Ishikawa (cell line): ENCODE measurements around the gene PPM1L.

ENCODE experiments used
- CEBPB ChIP-seq: IDR thresholded peaks from 2 replicates; pipeline ENCODE4 v1.6.1; 2012
- CREB1 ChIP-seq: IDR thresholded peaks from 2 replicates; pipeline ENCODE4 v1.6.1; 2012; ENCODE audit warnings: low read depth
- EGR1 ChIP-seq: IDR thresholded peaks from 2 replicates; pipeline ENCODE4 v1.6.1; 2012
- EP300 ChIP-seq: IDR thresholded peaks from 2 replicates; pipeline ENCODE4 v1.6.1; 2012; ENCODE audit warnings: borderline replicate concordance
- FOXM1 ChIP-seq: IDR thresholded peaks from 2 replicates; pipeline ENCODE4 v1.6.1; 2012; ENCODE audit warnings: low read depth, borderline replicate concordance
- MAX ChIP-seq: IDR thresholded peaks from 2 replicates; pipeline ENCODE4 v1.6.1; 2012
- NFIC ChIP-seq: IDR thresholded peaks from 2 replicates; pipeline ENCODE4 v1.6.1; 2012
- RAD21 ChIP-seq: IDR thresholded peaks from 2 replicates; pipeline ENCODE4 v1.6.1; 2012; ENCODE audit warnings: low read depth
- REST ChIP-seq: IDR thresholded peaks from 2 replicates; pipeline ENCODE4 v1.6.1; 2012; ENCODE audit warnings: low read depth, mild to moderate bottlenecking
- TAF1 ChIP-seq: IDR thresholded peaks from 2 replicates; pipeline ENCODE4 v1.6.1; 2012; ENCODE audit warnings: low read depth, mild to moderate bottlenecking
- TCF12 ChIP-seq: IDR thresholded peaks from 2 replicates; pipeline ENCODE4 v1.6.1; 2012; ENCODE audit warnings: low read depth
- TEAD4 ChIP-seq: IDR thresholded peaks from 2 replicates; pipeline ENCODE4 v1.6.1; 2012
- YY1 ChIP-seq: IDR thresholded peaks from 2 replicates; pipeline ENCODE4 v1.6.1; 2012; ENCODE audit warnings: low read depth
- ZBTB7A ChIP-seq: IDR thresholded peaks from 2 replicates; pipeline ENCODE4 v1.6.1; 2012; ENCODE audit warnings: low read depth
- TF ChIP-seq, protein P1 (sequence below): IDR thresholded peaks from 2 replicates; pipeline ENCODE4 v1.6.1; 2012

Gene PPM1L

DNA sequence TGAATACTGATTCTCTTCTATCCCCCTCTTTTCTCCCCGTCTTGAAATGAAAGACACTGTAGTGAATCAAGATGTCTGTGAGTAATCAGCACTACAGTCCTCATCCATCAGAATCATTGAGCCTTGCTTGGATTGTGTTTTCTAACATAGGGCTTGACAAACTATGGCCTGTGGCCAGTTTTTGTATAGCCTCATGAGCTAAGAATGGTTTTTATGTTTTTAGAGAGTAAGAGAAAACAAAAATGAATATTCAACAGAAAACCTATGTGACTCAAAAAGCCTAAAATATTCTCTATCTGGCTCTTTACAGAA lies 55.2 kb downstream of the PPM1L start:
- TF ChIP-seq TEAD4: no peak
- no peak for TF ChIP-seq CREB1
- no peak for TF ChIP-seq REST
- TF ChIP-seq ZBTB7A: no peak

DNA sequence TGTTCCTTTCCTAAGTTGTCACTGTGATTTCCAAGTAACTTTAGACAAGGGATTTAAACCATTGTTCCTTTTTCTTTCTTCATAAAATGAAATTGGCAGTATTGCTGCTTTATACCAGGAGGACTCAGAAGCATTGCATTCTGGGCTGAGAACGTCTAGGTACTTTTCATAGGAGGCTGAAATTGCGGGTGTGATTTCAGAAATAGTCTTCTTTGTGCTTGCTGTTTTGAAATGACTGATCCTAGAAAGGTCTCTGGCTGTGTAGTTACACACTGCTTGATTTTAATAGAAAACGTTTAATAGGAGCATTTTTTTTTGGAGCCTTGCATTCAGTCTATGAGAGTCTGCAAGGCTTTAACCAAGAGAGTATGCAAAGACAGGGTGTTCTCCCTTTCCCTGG lies 56.3 kb downstream of the PPM1L start:
- no peak for TF ChIP-seq CREB1
- no peak for TF ChIP-seq CEBPB
- TF ChIP-seq YY1: no peak
- TF ChIP-seq TCF12: no peak
- TF ChIP-seq NFIC: no peak
- TF ChIP-seq EGR1: no peak
- no peak for TF ChIP-seq RAD21
- TF ChIP-seq, protein P1, sequence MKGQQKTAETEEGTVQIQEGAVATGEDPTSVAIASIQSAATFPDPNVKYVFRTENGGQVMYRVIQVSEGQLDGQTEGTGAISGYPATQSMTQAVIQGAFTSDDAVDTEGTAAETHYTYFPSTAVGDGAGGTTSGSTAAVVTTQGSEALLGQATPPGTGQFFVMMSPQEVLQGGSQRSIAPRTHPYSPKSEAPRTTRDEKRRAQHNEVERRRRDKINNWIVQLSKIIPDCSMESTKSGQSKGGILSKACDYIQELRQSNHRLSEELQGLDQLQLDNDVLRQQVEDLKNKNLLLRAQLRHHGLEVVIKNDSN: no peak
- no peak for TF ChIP-seq TAF1
- no peak for TF ChIP-seq FOXM1
- no peak for TF ChIP-seq REST

DNA sequence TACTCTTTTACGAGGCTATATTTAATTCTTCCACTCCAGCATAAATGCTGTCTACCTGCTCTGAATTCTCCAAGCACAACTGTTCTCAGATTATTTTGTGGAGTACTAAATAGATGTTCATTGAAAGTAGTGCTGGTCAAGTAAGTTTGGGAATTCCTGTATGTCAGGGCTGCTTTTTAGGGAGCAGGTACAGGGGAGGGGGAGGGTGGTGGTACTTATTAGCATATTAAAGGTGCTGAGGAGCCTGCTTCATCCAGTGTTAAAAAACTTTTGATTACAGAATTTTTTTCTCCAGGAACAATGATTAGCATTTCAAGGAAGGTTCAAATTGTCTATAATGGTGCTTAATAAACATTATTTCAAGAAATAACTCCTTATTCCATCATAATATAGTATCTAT lies 59.2 kb downstream of the PPM1L start:
- TF ChIP-seq FOXM1 (no peak), EP300 (no peak), NFIC (no peak), CEBPB (no peak)
- TF ChIP-seq, protein P1: no peak

DNA sequence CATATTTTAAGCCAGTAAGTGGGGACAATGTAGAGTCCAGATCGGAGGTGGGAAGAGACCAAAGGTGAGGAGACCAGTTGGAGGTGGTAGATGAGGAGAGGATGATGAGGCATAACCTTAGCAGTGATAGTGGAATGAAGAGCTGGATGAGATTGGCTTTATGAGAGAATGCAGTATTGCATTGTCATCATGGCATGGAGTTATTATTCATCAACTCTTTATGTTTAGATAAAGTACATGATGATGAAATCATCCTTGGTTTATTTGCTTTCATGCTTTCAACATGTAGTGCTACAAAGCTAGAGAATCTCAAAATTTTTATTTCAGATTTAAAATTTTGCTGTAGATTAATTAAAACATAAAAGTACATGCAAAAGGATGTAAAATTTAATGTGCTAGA lies 64.0 kb downstream of the PPM1L start:
- no peak for TF ChIP-seq MAX
- no peak for TF ChIP-seq NFIC
- TF ChIP-seq TCF12: no peak
- no peak for TF ChIP-seq EP300
- no peak for TF ChIP-seq CEBPB
- TF ChIP-seq ZBTB7A: no peak
- no peak for TF ChIP-seq RAD21
- no peak for TF ChIP-seq REST
- TF ChIP-seq YY1: no peak
- TF ChIP-seq TAF1: no peak
- TF ChIP-seq, protein P1: no peak
- TF ChIP-seq FOXM1: no peak
- no peak for TF ChIP-seq EGR1
- no peak for TF ChIP-seq TEAD4
- TF ChIP-seq CREB1: no peak

- no peak for TF ChIP-seq EP300
- TF ChIP-seq MAX: no peak
- no peak for TF ChIP-seq YY1
- no peak for TF ChIP-seq EGR1
- no peak for TF ChIP-seq FOXM1
- TF ChIP-seq CREB1: no peak
- TF ChIP-seq, protein P1: no peak
- TF ChIP-seq REST: no peak
- TF ChIP-seq TEAD4: no peak
Measured at GRCh38 chr3:160820430-160820829, 64.4 kb downstream of the PPM1L start.
